ENCODE data around the gene LRRC72.
"Not testable (repeated sequence)": the region's sequence is repeated elsewhere in the genome, so short reads cannot be mapped to it uniquely, and the experiment has no call there.

Gene LRRC72

DNA sequence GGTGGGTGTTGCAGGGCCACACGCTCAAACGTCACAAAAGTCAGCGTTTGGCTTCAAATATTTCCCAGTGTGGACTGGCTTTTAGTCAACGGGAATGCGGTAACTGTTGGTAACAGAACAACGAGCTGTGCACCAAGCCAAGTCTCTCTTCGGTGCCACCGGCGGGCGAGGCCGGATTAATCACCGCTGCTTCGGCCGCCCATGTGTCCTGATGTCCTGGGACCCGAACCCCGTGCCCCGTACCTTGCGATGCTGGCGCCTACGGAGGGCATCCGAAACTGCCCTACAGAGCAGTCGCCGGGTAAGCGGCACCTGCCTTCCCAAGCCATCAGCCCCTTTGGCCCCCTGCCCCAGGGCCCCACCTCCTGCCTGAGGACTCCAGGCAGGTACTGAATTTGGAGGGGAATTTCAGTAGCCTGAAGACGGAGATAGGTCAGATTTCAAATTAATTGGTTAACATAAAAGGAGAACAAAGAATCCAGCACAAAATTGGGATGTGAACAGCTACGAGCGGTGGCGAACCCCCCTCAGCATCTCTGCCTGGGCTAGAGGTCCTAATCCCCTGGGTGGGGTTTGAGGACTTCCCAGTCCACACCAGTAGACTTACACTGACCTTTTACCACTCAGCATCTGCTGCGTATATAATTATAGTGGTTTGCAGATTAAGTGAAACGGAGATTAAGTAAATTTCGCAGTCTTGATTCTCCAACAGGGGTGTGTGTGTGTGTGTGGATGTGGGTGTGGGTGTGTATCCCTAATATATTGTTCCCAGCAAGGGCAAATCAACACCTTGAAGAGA, at the start of gene LRRC72:
LRRC72 (plus strand) TSS at position 84 of the 799 bp plus-strand sequence; CDS start at position 212, 128 bp downstream.
- no peak for DNase-seq

DNA sequence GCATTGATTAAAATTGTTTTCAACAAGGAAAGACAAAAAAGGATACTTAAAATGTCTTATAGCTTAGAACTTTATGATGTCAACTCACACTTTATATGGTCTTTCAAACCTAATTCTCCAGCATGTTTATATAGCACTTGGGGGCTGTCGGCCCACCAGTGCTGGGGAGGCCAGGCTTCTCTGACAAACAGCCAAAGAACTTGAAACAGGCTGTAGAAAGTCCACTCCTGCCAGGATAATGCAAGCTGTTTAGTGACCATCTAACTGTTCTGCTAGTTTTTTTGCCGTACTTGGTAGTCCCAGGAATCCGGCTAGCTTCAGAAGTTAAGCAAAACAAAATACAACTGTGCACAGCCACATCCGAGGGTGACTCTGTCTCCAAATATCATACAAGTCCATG, 47.5 kb upstream of the LRRC72 start:
- no peak for DNase-seq

GRCh38 chr7:16479591-16479990, 47.0 kb upstream of the LRRC72 start:
- no peak for DNase-seq

- DNase-seq: no peak
Measured at GRCh38 chr7:16484453-16485158, 42.0 kb upstream of the LRRC72 start.

GRCh38 chr7:16491148-16491547, 35.5 kb upstream of the LRRC72 start:
- no peak for DNase-seq

DNA sequence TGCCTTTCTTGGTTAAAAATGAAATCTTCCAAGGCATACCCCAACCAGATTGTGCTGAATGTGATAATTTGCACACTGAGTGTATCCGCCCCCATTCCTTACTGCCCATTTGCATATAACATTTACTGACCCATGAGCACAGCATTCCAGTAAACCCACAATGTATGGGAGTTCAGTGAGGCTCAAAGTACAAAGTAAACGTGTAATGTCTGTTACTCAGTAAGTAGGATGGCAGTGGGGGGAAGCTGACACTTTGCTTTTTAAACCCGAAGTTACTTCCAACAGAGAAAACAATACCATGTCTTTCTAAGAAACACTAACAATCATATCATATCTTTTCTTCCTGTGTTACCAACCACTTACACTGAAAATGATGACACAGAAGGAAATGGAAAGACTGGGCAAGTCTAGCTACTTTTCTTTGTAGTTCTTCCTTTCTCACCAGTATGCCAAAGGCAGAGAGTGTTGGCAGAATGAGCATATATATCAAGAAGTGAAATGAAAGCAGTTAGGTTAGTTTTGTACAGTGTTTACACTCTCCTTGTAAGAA, 34.0 kb upstream of the LRRC72 start:
- DNase-seq: no peak

- DNase-seq: no peak
Measured at GRCh38 chr7:16493266-16493665, 33.4 kb upstream of the LRRC72 start.

DNA sequence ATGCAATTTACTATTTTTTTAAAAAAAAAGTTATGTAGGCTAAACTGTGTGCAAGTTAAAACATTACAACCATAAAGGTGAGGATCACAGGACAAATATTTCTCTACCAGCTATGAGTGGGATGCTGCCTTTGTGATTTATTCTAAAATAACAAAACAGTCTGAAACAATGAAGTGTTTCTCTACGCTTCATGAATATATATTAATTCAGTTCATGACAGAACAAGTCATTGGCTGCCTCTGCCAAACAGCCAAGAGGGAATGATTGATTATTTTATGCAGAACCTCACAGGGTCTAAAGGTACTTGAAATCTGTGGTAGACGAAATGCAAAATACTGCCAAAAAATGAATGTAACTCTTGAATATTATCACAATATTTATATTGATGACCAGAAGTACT, 32.1 kb upstream of the LRRC72 start:
- no peak for DNase-seq

- no peak for DNase-seq
Measured at GRCh38 chr7:16494955-16495719, 31.5 kb upstream of the LRRC72 start.

- DNase-seq: no peak
Measured at GRCh38 chr7:16498122-16498521, 28.5 kb upstream of the LRRC72 start.

GRCh38 chr7:16502303-16502702, 24.3 kb upstream of the LRRC72 start:
- DNase-seq: no peak

GRCh38 chr7:16504019-16504418, 22.6 kb upstream of the LRRC72 start:
- DNase-seq: no peak

GRCh38 chr7:16506422-16506821, 20.2 kb upstream of the LRRC72 start:
- not testable (repeated sequence) for DNase-seq

DNA sequence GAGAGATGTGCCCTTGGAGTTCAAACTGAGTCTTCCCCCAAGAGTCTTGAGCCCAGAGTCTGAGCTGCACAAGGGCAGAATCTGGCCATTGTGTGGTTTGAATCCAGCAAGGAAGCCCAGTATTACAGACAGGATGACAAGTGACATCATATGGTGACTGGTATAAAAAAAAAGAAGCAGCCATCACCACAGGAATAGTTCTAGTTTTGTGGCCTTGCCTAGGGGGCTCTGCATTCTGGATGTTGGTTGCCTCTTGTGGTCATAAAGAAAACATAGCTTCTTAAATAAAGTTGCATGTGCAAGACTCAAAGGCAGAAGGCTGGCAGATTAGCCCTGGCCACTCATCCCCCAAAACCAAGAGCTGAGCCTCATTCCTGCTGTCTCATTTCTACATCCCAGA, 16.8 kb upstream of the LRRC72 start:
- no peak for DNase-seq

- DNase-seq: no peak
Measured at GRCh38 chr7:16511314-16511713, 15.3 kb upstream of the LRRC72 start.

DNA sequence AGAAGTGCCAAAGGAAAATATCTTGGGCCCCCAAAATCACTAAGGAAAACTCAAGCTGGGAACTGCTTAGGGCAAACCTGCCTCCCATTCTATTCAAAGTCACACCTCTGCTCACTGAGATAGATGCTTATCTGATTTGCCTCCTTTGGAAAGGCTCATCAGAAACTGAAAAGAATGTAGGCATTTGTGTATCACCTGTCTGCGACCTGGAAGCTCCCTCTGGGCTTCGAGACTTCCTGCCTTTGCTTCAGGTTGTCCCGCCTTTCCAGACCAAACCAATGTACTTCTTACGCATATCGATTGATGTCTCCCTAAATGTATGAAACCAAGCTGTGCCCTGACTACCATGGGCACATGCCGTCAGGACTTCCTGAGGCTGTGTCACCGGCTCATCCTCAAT, 14.5 kb upstream of the LRRC72 start:
- no peak for DNase-seq

- no peak for DNase-seq
Measured at GRCh38 chr7:16514271-16514670, 12.4 kb upstream of the LRRC72 start.

GRCh38 chr7:16514729-16515128, 11.9 kb upstream of the LRRC72 start:
- no peak for DNase-seq

DNA sequence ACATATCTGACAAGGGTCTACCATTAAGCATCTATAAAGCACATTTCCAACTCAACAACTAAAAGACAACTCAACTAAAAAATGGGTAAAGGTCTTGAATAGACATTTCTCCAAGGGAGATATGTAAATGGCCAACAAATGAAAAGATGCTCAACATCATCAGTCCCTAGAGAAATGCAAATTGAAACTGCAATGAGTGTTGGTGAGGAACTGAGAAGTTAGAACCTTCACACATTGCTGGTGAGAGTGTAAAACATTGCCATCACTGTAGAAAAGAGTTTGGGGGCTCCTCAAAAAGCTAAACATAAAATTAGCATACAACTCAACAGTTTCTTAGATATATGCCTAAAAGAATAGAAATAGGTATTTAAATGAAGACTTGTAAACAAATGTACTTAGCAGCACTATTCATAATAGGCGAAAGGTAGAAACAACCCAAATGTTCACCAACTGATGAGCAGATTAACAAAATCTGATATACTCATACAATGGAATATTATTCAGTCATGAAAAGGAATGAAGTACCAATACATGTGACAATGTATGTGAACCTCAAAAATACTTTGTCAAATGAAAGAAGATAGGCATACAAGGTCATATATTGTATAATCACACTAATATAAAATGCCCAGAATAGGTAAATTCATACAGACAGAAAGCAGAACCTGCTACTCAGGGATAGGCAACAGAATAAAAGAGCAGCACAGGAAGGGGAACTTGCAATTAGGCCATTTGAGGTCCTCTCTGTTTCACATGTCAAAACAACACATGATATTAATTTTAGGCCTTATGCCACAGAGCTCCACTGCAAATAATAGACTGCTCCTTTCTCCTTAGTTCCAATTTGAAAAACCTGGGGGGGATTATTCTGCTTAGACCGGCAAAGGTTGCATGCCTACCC, 10.6 kb upstream of the LRRC72 start:
- no peak for DNase-seq

GRCh38 chr7:16519985-16520384, 6.6 kb upstream of the LRRC72 start:
- DNase-seq: not testable (repeated sequence)

- no peak for DNase-seq
Measured at GRCh38 chr7:16524332-16524731, 2.3 kb upstream of the LRRC72 start.

DNA sequence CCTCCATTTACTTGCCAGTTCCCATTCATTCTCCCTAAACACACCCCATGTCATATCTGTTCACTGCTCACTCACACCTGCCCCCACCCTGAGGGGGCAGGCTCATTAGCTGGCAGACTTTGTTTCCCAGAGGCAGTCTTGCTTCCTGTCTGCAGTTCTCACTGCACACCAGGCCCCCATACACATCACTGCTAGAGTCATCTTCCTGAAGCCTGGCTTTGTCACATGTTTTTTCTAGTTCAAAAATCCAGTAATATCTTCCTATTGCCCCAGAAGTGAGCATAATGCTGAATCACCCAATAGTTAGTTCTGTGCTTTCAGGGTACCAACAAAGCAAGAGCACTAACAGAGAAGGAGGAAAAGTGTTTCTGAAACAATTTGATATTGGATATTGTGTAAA, 1.9 kb downstream of the LRRC72 start:
- DNase-seq: no peak

All from C1 segment of cervical spinal cord (tissue), 14 donors.